GM23248 (cell line): ENCODE measurements around the gene ENOX1. TPM values are rescaled to one million over a fixed set of nuclear protein-coding genes. Genes with fewer than 3 reads are reported as not detected.

Source experiments
- DNase-seq: peaks from one replicate; pipeline ENCODE4 v3.0.0-alpha.2; 2015
- H2AFZ ChIP-seq: fragments of 200-600 bp; sonication (generic); 2 replicates; pipeline ENCODE4 v1.6.1; 2016; ENCODE audit warnings: antibody characterized with exemption
- H3F3A ChIP-seq: fragments of 200-600 bp; sonication (generic); 2 replicates; pipeline ENCODE4 v1.6.1; 2016; ENCODE audit warnings: mild to moderate bottlenecking, antibody characterized with exemption, mixed run types; ENCODE audit not compliant: insufficient read depth
- H3K27ac ChIP-seq: fragments of 200-600 bp; sonication (generic); 2 replicates; pipeline ENCODE4 v1.5.1; 2016; ENCODE audit warnings: mild to moderate bottlenecking
- H3K27me3 ChIP-seq: fragments of 200-600 bp; sonication (generic); replicated peaks from 2 replicates; pipeline ENCODE4 v1.6.1; 2016; ENCODE audit warnings: mild to moderate bottlenecking; ENCODE audit not compliant: insufficient read depth
- H3K36me3 ChIP-seq: fragments of 200-600 bp; sonication (generic); 2 replicates; pipeline ENCODE4 v1.6.1; 2016; ENCODE audit warnings: low read depth, mild to moderate bottlenecking
- H3K4me1 ChIP-seq: fragments of 200-600 bp; sonication (generic); 2 replicates; pipeline ENCODE4 v1.6.1; 2016; ENCODE audit warnings: mild to moderate bottlenecking; ENCODE audit not compliant: insufficient read depth
- H3K4me2 ChIP-seq: fragments of 200-600 bp; sonication (generic); one replicate; pipeline ENCODE4 v1.6.1; 2016; ENCODE audit warnings: mild to moderate bottlenecking; ENCODE audit not compliant: unreplicated experiment
- H3K4me3 ChIP-seq: fragments of 200-600 bp; sonication (generic); 2 replicates; pipeline ENCODE4 v1.5.1; 2016; ENCODE audit warnings: mild to moderate bottlenecking
- H3K79me2 ChIP-seq: fragments of 200-600 bp; sonication (generic); 2 replicates; pipeline ENCODE4 v1.6.1; 2016; ENCODE audit warnings: mild to moderate bottlenecking; ENCODE audit not compliant: insufficient read depth
- H3K9ac ChIP-seq: fragments of 200-600 bp; sonication (generic); 2 replicates; pipeline ENCODE4 v1.6.1; 2016; ENCODE audit warnings: mild to moderate bottlenecking
- H3K9me2 ChIP-seq: fragments of 200-600 bp; sonication (generic); 2 replicates; pipeline ENCODE4 v1.6.1; 2016; ENCODE audit warnings: mixed run types, mild to moderate bottlenecking, moderate library complexity; ENCODE audit not compliant: insufficient read depth
- H3K9me3 ChIP-seq: fragments of 200-600 bp; sonication (generic); one replicate; pipeline ENCODE4 v1.6.1; 2017; ENCODE audit warnings: low read depth
- H4K20me1 ChIP-seq: fragments of 200-600 bp; sonication (generic); 2 replicates; pipeline ENCODE4 v1.6.0; 2016; ENCODE audit not compliant: insufficient read depth
- EZH2 ChIP-seq: fragments of 200-600 bp; sonication (generic); IDR thresholded peaks from 2 replicates; pipeline ENCODE4 v1.6.1; 2018; ENCODE audit warnings: antibody characterized with exemption, mild to moderate bottlenecking; ENCODE audit not compliant: insufficient read depth, poor library complexity, severe bottlenecking
- EZH2phosphoT487 ChIP-seq: fragments of 200-600 bp; sonication (generic); IDR thresholded peaks from 2 replicates; pipeline ENCODE4 v1.6.1; 2018; ENCODE audit warnings: antibody characterized with exemption, moderate library complexity, mild to moderate bottlenecking, low read depth; ENCODE audit not compliant: insufficient read depth
- WGBS, 2 experiments: methylation state at CpG; one replicate each; pipeline ENCODE4 v1.1.6; 2015 to 2017; ENCODE audit warnings: low lambda C conversion rate in 2 of 2, low coverage in 1 of 2; ENCODE audit errors: missing lambda C conversion rate in 2 of 2; 5-methylcytosine and 5-hydroxymethylcytosine counted together
- in situ Hi-C: fragments of 300-500 bp; cut with MboI; formaldehyde crosslinking; loops from 2 replicates; pipeline ENCODE4 v1.15.0; 2020
- polyA plus RNA-seq: library from polyadenylated mRNA; unstranded; fragments of >200 nt; fragmentation: Nextera tagmentation; extraction: Ambion mirVana; gene quantifications from 2 replicates; pipeline ENCODE4 v1.2.1, GENCODE V29; 2016
- total RNA-seq: library from RNA; depleted of rRNA; stranded (reverse); fragments of >200 nt; shearing (Covaris generic); gene quantifications from 2 replicates; pipeline ENCODE4 v1.2.3, GENCODE V29; 2014

Gene ENOX1
- total and polyA plus RNA-seq, 2 experiments from 2014 or later: 1.8 to 3.2 TPM

- Histone ChIP-seq H3F3A (no peaks in the 10 kb centered on the region), H3K4me1 (no peaks in the 10 kb centered on the region), H3K9me2 (no peaks in the 10 kb centered on the region), H3K4me2 (no peak overlapping the region), H4K20me1 (no peaks in the 10 kb centered on the region), H3K27ac (no peak overlapping the region), H3K27me3 (no peaks in the 10 kb centered on the region), H3K79me2 (no peaks in the 10 kb centered on the region), H3K36me3 (no peaks in the 10 kb centered on the region), H2AFZ (no peak overlapping the region), H3K9ac (no peak overlapping the region), H3K4me3 (no peak overlapping the region), H3K9me3 (no peaks in the 10 kb centered on the region)
- 22 to 43% methylated on average over 1 of the region's 1 CpG for WGBS, 2 experiments
- in situ Hi-C loops: no loop called here
- no peak for DNase-seq
- no peak for TF ChIP-seq EZH2
Observed at GRCh38 chr13:43203781-43204180, 583.0 kb downstream of the ENOX1 start.

- Histone ChIP-seq H3K79me2 (no peaks in the 10 kb centered on the region), H3K4me1 (no peaks in the 10 kb centered on the region), H3K36me3 (no peaks in the 10 kb centered on the region), H3K27ac (no peak overlapping the region), H3K27me3 (0 out of 2 replicates have a peak, but pooled peaks cover 8% of the 10 kb centered on the region), H3K4me2 (no peak overlapping the region), H3F3A (no peaks in the 10 kb centered on the region), H3K9ac (no peak overlapping the region), H4K20me1 (no peaks in the 10 kb centered on the region), H3K9me3 (no peaks in the 10 kb centered on the region), H3K4me3 (no peak overlapping the region), H2AFZ (no peak overlapping the region), H3K9me2 (no peaks in the 10 kb centered on the region)
- in situ Hi-C loops: no loop called here
- WGBS, 2 experiments: 93 to 95% methylated on average over 1 of the region's 1 CpG
- no peak for DNase-seq
- no peak for TF ChIP-seq EZH2
- TF ChIP-seq EZH2phosphoT487: no peak
Observed at GRCh38 chr13:43200736-43201135, 586.0 kb downstream of the ENOX1 start.

DNA sequence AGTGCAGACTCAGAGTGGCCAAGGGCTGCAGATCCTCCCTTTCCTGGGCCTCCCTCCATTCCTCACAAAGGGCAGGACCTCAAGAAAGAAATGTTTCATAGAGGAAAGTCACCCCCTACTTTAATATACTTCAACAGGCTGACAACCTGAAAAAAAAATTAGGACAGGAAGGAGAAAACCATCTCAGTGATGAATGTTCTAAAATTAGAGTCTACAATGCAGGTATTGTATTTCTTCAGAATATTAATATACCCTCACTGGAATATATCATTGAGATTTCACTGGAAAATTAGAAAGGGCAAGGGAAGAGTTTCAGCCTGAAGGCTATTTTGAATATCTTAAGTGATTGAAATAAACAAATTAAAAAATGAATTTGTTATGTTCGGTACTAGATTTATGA lies 586.5 kb downstream of the ENOX1 start:
- Histone ChIP-seq H3K27ac (no peak overlapping the region), H3K9me3 (no peaks in the 10 kb centered on the region), H3K4me2 (no peak overlapping the region), H3F3A (no peaks in the 10 kb centered on the region), H3K4me3 (no peak overlapping the region), H3K9me2 (no peaks in the 10 kb centered on the region), H3K9ac (no peak overlapping the region), H3K27me3 (0 out of 2 replicates have a peak, but pooled peaks cover 8% of the 10 kb centered on the region), H4K20me1 (no peaks in the 10 kb centered on the region), H2AFZ (no peak overlapping the region), H3K36me3 (no peaks in the 10 kb centered on the region), H3K79me2 (no peaks in the 10 kb centered on the region), H3K4me1 (no peaks in the 10 kb centered on the region)
- in situ Hi-C loops: no loop called here
- 50 to 57% methylated on average over 1 of the region's 1 CpG for WGBS, 2 experiments
- TF ChIP-seq EZH2 (no peak), EZH2phosphoT487 (no peak)
- no peak for DNase-seq

GRCh38 chr13:43196750-43197370 lies 589.9 kb downstream of the ENOX1 start:
- no peak overlapping the region for H3K9ac ChIP-seq
- no peak for DNase-seq
- no peak overlapping the region for H3K4me3 ChIP-seq
- H3K79me2 ChIP-seq: no peaks in the 10 kb centered on the region
- H3K9me2 ChIP-seq: no peaks in the 10 kb centered on the region
- H3K4me2 ChIP-seq: no peak overlapping the region
- no peaks in the 10 kb centered on the region for H3K9me3 ChIP-seq
- in situ Hi-C loops: no loop called here
- no peaks in the 10 kb centered on the region for H3K36me3 ChIP-seq
- H3K4me1 ChIP-seq: no peaks in the 10 kb centered on the region
- no peak overlapping the region for H3K27ac ChIP-seq
- whole genome bisulfite sequencing, 2 experiments: 84 to 87% methylated on average over 3 of the region's 3 CpGs
- H2AFZ ChIP-seq: no peak overlapping the region
- TF ChIP-seq EZH2phosphoT487: no peak
- 0 out of 2 replicates have a peak, but pooled peaks cover 8% of the 10 kb centered on the region for H3K27me3 ChIP-seq
- no peaks in the 10 kb centered on the region for H3F3A ChIP-seq
- H4K20me1 ChIP-seq: no peaks in the 10 kb centered on the region
